GM12801 (cell line): Measurements from ENCODE around the gene KMT2D.

Experiments used
- TF ChIP-seq, protein P1 (sequence below): IDR thresholded peaks from one replicate; pipeline ENCODE4 v1.5.1; 2011; ENCODE audit warnings: control low read depth; ENCODE audit not compliant: insufficient read length; ENCODE audit errors: extremely low read depth

KMT2D gene

DNA sequence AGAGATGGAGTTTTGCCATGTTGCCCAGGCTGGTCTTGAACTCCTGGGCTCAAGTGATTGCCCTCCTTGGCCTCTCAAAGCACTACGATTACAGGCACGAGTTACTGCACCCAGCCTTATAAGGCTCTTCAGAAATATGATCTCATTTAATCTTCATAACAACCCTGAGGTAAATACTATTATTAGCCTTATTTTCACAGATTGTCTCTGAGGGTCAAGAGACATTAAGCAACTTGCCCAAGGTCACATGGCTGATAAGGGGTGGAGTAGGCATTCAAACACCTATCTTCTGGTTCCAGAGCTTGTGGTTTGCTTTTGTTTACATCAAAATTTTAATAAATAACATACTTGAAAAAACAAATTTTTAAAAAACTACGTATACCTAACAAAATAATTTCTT lies 47.2 kb downstream of the KMT2D start:
- TF ChIP-seq, protein P1, sequence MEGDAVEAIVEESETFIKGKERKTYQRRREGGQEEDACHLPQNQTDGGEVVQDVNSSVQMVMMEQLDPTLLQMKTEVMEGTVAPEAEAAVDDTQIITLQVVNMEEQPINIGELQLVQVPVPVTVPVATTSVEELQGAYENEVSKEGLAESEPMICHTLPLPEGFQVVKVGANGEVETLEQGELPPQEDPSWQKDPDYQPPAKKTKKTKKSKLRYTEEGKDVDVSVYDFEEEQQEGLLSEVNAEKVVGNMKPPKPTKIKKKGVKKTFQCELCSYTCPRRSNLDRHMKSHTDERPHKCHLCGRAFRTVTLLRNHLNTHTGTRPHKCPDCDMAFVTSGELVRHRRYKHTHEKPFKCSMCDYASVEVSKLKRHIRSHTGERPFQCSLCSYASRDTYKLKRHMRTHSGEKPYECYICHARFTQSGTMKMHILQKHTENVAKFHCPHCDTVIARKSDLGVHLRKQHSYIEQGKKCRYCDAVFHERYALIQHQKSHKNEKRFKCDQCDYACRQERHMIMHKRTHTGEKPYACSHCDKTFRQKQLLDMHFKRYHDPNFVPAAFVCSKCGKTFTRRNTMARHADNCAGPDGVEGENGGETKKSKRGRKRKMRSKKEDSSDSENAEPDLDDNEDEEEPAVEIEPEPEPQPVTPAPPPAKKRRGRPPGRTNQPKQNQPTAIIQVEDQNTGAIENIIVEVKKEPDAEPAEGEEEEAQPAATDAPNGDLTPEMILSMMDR: no peak

GRCh38 chr12:49012739-49013138 lies 47.9 kb downstream of the KMT2D start:
- TF ChIP-seq, protein P1: no peak
